HS-5 (cell line): Measurements from ENCODE around the gene CXADR.
"Not testable (repeated sequence)": the region's sequence is repeated elsewhere in the genome, so short reads cannot be mapped to it uniquely, and the experiment has no call there.

ENCODE experiments used
- DNase-seq: peaks from one replicate; pipeline ENCODE4 v3.0.0-alpha.2; 2012; ENCODE audit warnings: low read depth

CXADR gene

DNA sequence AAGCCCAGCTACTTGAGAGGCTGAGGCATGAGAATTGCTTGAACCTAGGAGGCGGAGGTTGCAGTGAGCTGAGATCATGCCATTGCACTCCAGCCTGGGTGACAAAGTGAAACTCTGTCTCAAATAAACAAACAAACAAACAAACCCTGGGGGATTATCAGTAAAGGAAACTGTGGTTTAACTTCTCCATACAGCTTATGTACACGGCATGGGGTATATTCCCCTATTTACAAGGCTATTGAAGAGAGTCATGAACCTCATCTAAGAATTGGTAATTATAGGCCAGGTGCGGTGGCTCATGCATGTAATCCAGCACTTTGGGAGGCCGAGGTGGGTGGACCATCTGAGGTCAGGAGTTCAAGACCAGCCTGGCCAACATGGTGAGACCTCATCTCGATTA, 9.9 kb upstream of the CXADR start:
- not testable (repeated sequence) for DNase-seq

DNA sequence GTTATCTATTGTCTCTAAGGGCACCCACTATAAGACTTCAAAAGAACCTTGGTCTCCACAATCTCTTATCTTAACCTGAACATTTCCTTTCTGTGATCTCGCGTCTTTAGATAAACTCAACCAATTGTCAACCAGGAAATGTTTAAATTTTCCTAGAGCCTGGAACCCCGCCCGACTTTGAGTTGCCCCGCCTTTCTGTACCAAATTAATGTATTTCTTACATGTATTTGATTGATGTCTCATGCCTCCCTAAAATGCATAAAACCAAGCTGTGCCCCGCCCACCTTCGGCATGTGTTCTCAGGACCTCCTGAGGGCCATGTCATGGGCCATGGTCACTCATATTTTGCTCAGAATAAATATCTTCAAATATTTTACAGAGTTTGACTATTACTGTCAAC, 5.9 kb upstream of the CXADR start:
- no peak for DNase-seq

DNA sequence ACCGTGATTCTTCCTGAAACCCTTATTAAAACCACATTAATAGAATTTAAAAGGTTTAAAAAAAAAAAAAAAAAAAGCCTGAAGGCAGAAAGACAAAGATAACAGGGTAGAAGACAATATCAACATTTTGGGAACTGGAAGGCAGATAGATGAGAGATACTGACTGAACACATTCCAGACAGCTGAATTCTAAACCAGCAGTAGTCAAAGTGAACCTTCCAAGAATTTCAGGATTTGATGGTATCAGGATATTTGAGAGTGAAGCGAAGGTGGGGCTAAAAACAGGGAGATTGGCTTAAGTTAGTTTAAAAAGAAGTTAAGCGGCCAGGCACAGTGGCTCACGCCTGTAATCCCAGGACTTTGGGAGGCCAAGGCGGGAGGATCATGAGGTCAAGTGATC, 5.3 kb upstream of the CXADR start:
- no peak for DNase-seq

DNA sequence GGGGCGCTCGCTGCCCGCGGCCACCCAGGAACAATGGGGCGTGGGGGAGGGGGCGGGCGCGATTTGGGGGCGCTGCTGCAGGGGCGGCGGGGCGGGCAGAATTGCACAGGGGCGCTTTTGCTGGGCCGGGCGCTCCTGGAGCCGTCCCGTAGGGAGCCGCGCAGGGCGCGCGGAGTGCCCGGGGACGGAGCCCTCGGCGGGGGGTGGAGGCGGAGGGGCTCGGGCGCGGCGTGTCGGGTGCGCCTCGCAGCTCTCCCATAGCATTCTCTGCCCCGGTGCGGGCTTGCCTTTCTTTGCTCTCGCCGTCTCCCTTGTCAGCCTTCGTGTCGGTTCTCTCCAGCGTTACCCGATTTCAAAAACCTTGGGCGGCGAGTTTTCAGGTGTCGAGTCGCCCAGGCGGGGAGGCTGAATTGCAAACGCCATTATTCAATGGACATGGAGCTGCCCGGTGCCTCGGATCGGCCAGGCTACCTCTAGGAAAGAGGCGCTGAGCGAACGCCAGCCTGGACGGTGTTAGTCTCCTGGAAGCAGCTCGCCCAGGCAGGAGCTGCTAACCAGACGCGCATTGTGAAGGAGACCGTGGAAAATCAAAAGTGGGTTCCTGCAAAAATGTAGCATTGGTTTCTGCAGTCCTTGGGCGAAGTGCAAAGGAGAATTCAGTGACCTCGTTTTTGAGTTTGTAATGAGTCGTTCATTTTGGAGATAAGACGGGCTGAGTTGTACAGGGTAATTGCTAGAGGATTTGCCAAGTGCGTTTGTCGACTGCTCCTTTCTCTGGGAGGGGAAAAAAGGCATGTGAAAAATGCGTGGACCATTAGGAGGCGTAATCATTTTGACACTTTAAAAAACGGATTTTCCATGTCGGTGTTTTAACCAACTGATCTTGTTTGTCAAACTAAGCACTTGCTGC, 626 bp downstream of the CXADR start:
- peak; percentile 2 for DNase-seq

DNA sequence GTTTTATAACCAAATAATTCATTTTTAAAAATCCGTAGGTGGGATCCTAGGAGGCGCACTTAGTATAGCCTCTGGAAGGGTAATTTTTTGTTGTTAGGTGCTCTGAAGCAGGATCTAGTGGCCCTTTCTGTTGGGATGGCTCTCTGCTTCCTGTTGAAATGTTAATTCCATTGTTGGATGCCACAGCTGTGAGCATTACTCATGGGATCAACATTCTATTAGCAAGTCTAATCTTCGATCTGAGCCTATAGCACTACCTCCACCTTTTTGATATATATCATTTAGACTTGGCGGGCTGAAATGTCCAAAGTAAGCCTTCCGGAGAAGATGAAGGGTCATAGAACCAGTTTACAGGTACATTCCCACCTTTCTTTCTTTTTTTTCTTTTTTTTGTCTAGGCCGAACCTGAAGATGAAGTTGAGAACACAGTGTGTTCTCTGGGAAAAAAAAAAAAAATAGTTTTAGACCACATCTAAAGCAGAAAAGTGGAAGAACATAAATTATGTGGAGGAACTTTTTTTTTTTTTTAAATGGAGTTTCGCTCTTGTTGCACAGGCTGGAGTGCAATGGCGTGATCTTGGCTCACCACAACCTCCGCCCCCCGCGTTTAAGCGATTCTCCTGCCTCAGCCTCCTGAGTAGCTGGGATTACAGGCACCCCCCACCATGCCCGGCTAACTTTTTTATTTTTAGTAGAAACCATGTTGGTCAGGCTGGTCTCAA, 1.4 kb downstream of the CXADR start:
- DNase-seq, result peak; percentile 11

DNA sequence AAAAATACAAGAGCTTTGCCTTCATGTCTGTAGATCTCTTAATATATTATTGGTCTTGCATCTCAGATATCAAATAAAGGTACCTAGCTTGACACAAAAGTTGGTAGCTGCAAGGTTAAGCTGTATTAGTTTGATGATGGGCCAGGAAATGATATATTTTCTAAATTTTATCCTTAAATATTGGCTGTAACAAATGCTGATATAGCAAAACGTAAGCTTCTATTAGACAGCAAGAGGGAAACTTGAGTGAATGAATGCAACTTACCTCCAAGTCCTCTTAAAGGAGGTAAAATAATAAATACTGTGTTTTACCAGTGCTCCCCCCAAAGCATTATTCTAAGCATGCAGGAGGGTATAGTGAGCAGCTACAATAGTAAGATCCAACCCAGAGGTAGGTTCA, 4.2 kb downstream of the CXADR start:
- not testable (repeated sequence) for DNase-seq

DNA sequence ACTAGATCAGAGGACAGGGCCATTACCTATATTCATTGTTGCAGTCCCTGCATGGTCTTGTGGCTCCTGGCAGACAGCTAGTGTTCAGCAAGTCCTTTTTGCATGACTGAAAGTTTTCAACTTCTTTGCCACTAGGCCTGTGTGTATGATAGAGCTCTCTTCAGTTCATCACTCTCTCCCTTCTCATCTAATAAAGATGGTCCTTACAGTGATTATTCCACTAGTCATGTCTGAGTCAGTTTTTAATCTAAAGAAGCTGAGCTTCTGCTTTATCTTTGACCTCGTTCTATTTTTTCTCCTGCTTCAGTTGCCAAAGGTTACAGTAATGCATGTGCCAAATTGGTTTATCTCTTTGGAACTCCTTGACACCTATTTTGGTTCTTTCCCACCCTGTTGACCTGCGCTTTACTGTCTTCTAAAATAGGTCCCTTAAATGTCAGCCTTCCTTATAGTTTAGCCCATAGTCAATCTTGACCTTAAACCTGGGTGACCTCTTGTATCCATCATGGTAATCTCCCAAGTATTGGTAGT, 6.4 kb downstream of the CXADR start:
- no peak for DNase-seq

DNA sequence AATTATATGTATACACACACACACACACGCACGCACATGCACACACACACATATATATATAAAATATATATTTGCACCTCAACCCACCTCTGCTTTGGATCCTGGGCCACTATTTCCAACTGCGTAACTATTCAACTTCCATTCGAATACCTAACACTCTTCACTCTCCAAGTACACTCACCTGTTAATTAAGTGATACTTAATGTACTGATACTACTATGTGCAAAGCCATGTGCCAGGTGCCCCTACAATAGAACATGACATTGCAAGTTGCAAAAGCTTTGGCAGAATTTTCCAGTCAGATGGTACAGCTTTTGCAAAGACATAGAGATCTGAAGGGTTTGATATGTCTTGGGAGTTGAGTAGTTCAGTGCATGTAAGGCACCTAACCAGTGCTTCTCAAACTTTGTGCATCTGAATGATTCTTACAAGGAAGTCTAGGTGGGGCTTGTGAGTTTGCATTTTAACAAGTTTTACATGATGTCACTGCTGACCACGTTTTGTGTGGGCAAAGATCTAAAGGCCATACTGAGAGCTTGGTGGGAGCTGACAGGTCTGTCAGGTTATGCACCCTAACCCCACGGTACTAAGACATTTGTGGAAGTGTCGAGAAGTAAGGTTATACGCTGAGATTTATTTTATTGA, 7.2 kb downstream of the CXADR start:
- DNase-seq, result no peak

DNA sequence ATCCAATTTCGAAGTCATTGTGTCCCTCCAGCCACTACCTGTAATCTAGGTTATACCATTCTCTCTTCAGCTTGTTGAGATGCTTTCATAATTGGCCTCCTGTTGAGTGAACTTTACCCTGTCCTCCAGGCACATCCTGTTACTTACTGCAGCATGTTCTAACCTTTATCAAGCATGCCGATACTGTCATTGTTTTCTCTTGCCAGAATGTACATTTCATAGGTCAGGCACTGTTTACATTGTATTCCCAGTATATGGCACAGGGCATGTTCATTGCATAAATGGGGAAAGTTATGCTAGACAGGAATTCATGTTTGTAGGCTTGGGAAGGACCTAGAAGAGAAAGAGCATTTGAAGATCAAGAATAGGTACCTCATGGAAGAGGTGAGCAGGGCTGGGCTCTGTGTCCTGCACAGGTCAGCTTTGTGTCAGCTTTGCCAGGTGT, 10.2 kb downstream of the CXADR start:
- DNase-seq, result no peak

DNA sequence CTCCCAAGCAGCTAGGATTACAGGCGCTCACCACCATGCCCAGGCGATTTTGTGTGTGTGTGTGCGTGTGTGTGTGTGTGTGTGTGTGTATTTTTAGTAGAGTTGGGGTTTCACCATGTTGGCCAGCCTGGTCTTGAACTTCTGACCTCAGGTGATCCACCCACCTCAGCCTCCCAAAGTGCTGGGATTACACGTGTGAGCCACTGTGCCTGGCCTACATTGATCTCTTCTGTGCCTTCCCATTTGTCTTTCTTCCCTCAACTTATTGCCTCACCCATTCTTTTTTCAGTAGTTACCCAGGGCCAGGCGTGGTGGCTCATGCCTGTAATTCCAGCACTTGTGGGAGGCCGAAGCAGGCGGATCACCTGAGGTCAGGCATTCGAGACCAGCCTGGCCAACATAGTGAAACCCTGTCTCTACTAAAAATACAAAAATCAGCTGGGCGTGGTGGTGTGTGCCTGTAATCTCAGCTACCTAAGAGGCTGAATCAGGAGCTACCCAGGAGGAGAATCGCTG, 11.2 kb downstream of the CXADR start:
- DNase-seq, result not testable (repeated sequence)

DNA sequence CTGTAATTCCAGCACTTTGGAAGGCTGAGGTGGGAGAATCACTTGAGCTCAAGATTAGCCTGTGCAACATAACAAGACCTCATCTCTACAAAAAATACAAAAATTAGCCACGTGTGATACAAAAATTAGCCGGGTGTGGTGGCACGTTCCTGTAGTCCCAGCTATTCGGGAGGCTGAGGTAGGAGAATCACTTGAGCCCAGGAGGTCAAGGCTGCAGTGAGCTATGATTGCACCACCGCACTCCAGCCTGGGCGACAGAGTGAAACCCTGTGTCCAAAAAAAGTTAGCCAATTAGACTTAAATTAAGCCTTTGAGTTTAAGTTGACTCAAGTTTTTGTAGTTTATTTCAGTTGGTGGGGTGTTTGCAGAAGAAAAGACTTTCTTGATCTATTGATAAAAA, 11.8 kb downstream of the CXADR start:
- no peak for DNase-seq

DNA sequence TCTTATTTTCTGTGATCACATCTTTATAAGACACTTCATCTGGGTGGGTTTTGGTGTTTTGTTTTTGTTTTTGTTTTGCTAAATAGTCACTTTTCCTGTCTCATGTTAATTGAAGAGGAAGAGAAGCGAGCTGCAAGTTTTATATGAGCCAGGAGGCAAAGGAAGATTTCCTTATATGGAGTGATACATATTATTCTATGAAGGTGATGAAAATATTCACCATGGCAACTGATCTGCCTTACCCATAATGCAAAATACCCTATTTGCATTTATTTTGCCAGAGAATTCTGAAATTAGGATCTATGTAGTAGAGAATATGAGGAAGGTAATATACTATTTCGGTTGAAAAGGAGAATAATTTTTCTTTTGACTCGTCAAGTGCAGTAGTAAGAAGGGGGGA, 13.9 kb downstream of the CXADR start:
- DNase-seq, result no peak

DNA sequence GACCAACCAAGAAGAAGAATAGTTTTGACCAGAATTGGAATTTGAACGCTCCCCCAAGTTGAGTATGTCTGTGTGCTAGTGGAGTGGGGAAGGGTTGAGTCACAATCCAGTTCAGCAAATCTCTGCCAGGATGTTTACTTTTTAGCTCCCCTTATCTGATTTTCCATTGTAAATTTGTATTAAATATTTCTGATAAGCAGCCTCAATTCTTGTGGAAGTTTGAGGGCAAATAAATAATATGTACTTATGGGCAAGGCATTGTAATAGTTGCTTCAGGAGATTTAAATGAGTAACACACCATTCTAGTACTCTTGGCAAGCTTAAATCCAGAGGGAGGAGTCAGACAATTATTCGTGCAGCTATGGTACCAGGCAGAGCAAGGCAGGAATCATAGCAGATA, 14.4 kb downstream of the CXADR start:
- DNase-seq, result no peak

DNA sequence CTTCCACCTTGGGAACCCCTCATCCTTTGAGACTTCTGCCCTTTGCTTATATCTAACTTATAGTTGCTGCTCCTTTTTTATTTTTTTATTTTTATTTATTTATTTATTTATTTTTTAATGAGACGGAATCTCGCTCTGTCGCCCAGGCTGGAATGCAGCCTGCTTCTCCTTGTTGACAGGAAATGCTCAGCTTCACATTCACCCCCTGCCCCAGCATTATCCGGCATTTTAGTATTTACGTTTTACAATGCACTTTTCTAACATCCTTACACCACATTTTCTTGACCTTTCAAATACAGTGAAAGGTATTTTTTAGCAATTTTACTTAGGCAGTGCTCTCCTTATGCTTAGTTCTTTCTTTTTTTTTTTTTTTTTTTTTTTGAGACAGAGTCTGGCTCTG, 14.9 kb downstream of the CXADR start:
- no peak for DNase-seq

DNA sequence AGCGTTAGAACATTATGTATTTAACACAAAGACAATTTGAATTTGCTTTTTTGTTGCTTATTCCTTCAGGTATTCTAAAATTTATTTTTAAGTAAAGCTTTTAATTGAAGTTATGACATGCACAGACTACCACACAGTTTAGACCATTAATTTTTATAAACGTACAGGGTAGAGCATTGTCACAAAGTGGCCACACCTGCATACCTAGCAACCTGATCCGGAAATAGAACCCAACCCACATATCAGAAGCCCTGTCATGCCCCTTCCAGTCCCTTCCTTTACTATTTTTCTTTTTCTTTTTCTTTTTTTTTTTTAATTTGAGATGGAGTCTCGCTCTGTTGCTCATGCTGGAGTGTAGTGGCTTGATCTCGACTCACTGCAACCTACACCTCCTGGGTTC, 16.8 kb downstream of the CXADR start:
- DNase-seq, result no peak

DNA sequence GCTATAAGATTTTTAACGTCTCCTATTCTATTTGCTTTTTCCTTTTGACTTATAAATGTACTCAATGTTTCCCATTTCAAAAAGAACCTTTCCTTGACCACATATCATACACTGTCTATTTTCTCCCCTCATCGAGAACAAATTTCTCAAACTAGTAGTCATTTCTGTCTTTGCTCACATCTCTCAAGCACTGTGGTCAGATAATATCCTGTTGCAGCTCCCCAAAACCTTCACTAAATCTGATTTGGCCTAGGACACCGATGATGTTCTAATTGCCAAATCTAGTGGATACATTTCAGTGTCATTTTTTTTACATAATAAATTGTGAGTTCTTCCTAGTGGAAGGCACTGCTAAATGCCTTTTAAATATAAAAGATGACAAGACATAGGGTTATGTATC, 19.4 kb downstream of the CXADR start:
- DNase-seq, result no peak

DNA sequence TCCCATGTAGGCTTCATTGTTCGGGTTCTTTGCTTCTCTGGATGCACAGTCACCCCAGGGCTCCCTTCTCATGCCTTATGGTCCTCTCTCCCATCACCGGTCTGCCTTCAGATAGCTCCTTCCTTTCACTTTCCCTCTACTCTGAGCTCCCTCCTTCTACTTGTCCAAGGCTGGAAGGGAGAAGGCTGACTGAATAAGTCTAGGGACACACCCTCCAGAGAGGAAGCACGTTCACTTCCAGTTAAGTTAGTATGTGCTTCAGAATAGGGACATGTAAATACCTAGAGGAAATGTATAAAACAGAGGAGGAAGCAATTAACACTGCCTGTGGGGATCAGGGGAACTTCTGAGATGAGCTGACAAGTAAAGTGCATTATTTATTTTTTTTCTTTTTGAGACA, 23.5 kb downstream of the CXADR start:
- DNase-seq, result no peak

DNA sequence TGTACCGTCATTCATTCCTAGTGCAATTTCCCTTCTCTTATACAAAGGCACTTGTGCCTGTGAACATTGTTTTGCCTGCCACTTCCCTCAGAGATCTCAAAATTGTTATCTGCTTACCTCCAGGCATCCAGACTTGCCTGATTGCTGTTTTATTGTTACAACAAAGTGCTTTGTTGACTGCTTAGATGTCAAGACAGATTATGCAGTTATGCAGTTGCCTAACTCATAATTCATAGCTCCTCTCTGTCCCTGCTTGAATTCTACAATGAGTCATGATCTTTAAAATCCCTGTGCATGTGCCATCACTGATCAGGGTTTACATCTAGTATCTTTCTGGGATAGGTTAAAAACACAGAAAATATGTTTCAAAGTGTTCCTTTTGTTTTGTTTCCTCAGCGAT, 24.5 kb downstream of the CXADR start:
- peak; percentile 8 for DNase-seq

DNA sequence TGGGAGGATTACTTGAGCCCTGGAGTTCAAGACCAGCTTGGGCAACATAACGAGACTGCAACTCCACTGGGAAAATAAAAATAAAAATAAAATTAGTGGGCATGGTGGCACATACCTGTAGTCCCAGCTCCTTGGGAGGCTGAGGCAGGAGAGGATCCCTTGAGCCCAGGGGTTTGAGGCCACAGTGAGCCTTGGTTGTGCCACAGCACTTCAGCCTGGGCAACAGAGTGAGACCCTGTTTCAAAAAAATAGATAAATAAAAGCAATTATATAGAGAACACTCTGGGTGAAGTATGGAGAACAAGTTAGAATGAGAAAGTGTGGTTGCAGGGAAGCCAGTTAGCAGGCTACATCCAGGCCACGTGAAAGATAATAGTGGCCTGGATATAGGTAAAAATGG, 25.7 kb downstream of the CXADR start:
- DNase-seq, result no peak

DNA sequence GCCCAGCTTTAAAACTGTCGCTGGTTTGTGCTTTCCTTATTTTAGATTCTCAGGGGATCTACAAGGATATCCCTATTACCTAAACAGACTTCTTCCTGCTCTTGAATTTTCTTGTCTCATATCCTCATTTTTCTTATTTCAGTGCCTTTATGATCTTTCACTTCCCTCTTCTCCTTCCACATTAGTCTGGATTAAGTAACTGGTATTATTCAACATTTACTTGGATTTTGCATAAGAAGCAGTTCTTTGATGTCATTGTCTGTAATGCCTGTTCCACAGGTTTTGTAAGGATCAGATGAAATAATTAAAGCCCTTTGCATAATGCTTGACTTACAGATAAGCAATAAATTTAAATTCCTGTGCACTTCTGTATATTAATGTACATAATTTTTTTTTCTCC, 26.5 kb downstream of the CXADR start:
- DNase-seq, result no peak

DNA sequence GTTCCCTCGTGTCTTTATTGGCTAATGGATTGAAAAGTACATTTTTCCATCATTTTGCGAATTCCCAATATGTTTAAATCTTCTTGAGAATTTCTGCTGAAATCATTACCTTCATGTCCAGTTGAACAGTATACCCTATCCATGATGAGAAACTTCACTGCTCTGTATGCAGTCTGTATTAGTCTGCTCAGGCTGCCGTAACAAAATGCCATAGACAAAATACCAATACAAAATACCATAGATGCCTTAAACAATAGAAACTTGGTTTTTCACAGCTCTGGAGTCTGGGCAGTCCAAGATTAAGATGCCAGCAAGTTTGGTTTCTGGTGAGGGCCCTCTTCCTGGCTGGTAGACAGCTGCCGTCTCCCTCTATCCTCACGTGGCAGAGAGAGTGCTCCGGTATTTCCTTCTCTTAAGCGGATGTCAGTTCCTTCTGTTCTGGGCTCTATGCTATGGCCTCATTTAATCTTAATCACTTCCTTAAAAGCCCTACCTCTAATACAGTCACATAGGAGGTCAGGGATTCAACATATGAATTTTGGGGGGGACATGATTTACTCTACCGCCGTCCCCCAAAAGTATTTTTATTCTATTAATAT, 27.0 kb downstream of the CXADR start:
- DNase-seq, result no peak

DNA sequence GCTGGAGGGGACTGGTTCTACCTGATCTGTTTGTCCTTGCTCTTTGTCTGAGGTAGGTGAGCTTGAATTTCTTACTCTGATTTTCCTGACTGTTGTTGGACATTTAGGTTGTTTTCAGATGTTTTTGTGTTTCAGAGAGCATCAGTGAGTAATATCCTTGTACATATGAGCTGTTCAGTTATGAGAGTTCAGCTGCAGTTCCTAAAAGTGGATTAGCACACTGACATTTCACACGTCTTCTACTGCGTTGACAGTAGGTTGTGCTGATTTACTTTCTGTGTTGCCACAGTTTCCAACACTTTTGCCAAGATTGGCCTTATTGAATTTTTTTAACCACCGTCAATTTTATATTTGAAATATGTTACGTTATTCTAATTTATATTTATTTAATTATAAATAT, 27.7 kb downstream of the CXADR start:
- no peak for DNase-seq
